ELR (cell line): ENCODE measurements around the gene PDE8A.

Source experiments
- DNase-seq: peaks from one replicate; pipeline ENCODE4 v3.0.0-alpha.2; 2015; ENCODE audit warnings: low read depth

PDE8A gene

DNA sequence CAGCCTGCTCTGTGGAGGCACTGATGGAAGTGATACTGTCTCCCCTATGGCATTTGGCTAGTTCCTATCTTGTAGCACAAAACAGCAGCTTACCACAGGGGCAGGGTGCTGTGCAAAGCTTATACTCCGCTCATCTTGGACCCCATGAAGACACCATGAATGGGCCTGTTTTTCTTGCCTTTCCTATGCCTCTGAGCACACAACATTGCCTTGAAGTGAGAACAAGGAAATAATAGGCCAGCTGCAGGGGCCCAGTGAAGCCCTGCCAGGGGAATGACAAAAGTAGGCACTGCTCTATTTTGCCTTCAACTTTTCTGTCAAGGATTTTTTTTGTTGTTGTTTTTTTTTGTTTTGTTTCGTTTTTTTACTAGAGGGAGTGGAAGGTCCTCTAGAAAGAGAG, 110.3 kb downstream of the PDE8A start:
- DNase-seq = no peak

DNA sequence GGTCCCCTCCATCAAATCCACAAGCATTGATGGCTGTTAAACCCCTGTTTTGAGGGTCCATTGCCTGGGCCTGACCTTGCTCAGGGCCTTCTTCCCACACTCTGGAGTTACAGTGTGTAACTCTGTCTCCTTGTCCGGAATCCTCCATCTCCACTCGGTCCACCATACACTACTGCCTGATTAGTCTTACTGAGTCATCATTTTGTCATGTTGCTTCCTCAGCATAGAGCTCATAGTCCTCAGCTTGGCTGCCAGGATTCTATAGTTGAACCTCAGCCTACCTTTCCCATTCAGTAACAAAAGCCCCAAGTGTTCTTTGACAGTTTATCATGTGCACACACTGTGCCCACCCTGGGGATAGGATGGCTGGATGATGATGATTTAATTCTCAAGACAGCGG, 113.0 kb downstream of the PDE8A start:
- DNase-seq = peak; percentile 75

DNA sequence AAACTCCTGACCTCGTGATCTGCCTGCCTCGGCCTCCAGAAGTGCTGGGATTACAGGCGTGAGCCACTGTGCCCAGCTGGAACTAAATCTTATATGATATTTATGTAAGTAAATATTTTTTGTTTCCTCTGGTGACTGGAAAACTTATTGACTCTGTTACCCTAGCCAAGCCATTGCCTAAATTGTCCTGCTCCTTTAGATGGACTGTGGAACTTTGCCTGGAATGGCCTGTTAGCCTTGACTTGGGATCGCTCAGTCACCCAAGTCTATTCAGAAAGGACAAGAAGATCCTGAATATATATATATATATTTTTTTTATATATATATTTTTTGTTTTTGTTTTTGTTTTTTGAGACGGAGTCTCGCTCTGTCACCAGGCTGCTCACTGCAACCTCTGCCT, 113.9 kb downstream of the PDE8A start:
- no peak for DNase-seq

DNA sequence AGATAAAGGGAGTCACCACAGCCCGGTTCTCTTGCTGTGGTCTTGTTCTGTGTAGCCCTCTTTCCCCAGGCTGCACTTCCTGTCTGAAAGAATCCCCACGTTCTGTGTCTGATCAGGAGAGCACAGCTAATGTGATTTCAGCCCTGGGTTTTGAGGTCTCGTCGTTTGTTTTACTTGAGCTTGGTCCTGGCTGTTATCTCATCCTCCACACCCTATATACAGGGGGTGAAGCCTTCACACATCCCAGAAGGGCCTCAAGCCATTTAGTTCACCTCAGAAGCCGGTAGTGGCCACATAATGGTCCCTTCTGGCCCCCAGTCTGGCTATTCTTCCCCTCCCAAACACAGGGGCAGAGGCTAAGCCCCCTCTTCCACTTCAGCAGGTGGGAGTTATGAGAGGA, 115.6 kb downstream of the PDE8A start:
- no peak for DNase-seq

DNA sequence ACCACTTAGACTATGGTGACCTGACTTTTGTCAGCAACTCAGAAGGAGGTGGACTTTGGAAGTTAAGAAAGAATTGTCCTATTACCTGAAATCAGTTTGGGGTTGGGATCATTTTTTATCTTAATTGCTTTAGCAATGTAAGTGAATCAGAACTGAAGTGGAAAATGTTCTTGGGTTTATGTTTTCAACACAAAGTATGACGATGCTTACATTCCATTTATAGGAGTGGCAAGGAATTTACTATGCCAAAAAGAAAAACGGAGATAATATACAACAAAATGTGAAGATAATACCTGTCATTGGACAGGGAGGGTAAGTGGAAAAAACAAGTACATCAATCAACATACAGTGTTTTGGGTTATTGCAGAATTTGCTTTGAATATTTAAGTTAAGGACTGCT, 116.1 kb downstream of the PDE8A start:
- DNase-seq = no peak

DNA sequence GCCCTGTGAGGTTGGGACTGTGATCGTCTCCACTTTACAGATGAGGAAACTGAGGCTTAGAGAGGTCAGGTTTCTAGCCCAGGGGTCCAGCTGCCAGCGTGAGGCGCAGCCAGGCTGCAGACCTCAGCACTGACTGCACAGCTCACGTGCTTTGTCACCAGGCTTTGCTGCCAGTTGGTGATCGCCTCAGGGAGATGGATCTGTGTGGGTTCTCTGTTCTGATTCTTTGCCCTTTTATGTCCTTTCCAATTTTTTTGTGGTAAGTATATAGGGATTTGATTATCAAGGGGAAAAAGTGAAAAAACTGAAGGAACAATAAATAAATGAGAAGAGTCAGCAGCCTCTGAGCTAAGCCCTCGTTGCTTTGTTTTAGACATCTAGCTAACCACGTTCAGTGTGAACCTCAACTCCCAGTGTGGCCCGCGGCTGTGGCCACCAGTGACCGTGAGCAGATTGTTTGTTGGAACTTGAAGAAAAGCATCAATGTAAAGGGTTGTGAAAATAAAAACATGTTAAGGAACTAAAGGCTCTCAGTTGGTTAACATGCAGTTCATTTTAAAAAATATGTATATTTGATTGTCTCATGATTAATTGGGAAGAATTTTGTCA, 117.6 kb downstream of the PDE8A start:
- no peak for DNase-seq

DNA sequence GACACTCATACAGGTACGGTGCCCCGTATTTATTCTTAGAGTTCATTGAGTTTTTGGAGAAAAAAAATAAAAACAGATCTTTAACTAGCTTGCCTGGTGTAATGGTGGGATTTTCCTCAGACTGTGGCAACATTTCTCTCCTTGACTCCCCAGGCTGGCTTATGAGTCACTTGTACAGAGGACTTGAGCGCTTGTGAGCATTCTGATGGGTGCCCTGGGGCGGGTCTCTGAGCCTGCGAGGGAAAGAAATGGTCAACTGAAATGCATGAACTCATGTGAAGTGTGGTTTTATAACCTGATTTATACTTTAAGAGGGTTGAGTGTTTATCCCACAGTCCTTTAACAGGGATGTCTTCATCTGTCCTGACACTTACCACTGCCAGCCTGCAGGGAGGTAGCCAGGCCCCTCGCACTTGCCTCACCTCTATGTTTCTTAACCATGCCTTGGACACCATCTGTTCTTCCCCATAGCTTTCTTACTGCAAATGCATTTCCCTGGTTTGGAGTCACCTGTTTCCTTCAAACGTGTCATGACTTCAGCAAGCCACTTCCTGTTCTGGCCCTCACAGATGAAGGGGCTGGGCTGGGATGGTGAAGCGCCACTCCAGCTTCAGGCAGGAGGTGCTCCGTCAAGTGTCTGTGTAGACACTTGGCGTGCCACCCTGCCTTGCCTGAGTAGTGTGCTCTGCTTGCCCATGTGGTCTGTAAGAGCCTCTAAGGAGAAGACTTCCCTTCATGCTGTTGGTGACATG, 118.7 kb downstream of the PDE8A start:
- peak; percentile 36 for DNase-seq

DNA sequence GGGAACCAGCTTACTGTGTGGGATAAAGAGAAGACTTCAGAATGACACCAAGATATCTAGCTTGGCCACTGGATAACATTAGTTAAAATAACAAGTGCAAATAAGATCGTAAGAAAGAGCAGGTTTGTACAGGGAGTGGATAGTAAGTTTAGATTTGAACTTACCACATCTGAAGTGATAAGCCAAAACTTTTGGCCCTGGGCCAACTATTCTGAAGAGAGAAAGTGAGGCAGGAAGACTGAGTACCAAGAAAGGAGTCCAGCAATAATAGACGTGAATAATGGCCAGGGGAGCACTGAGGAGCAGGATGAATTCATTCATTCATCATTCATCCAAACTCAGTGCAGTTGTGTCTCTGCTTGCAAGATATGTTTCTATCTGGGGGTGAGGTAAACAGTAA, 122.9 kb downstream of the PDE8A start:
- no peak for DNase-seq

DNA sequence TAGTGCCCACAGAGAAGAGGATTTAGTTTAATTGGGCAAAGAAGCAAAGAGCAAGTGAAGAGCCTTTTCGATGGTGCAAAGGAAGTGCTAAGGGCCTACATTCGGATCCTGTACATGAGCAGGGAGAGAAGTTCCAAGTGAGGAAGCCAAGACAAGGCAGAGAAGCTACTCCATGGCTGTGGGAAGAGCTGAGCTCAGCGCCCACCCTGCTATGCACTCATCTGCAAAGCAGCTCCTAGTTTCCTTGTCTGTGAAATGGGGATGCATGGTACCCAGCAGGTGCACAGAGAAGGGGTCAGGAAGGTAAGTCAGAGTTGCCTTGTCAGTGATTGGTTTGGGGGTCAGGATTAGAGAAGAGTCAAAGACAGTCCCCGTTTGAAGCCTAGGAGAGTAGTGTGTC, 126.5 kb downstream of the PDE8A start:
- no peak for DNase-seq

DNA sequence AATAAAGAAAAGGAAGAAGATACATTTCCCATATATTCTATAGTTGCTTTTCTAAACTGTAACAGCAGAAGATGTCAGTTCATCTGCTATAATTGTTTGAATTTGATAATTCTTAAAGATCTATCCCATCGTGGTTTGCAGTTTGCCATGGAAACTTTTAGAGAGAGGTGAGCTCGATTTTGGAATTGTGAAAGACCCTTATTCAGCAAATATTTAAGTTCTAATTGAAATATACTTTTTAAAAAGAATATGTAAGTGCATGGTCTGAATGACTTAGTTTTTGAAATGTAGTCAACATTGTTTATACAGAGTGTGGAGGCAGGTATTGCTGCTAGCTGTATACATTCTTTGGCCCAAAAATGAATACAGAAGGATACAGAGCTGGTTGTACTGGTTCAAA, 127.7 kb downstream of the PDE8A start:
- no peak for DNase-seq

DNA sequence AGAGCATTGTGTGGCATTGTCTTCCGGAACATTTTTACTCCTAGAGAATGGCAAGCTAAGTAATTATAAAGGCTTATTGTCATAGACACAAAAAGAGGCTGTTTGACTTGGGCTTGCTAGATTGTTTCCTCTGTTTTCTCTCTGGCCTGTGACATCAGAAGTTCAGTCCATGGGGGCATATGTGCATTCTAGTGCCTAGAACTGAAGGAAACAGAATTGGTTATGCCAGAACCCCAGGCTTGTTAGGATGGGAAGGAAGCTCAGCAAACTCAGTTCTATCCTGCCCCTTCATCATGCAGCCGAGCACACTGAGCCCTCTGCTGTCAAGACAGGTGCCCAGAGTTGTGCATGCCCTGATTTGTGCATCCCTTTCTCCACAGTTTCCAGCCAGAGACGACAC, 131.3 kb downstream of the PDE8A start:
- no peak for DNase-seq

DNA sequence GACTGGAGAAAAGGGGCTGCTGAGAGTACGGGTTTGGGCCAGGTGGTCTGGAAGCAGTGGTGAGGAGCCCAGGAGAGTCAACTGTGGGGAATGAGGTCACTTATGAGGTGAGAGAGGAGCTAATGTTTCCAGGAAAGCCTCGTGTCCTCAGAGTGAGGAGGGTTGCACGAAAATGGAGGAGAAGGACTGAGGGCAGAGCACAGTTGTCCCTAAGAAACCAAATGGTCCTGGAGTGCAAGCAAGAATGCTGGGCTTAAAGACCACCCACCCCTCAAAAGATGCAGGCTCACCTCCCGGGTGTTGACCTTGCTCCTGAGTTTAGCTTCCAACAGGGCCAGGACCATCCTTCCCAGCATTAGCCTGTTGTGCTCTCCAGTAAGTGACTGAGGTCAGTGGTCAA, 133.2 kb downstream of the PDE8A start:
- DNase-seq = no peak

DNA sequence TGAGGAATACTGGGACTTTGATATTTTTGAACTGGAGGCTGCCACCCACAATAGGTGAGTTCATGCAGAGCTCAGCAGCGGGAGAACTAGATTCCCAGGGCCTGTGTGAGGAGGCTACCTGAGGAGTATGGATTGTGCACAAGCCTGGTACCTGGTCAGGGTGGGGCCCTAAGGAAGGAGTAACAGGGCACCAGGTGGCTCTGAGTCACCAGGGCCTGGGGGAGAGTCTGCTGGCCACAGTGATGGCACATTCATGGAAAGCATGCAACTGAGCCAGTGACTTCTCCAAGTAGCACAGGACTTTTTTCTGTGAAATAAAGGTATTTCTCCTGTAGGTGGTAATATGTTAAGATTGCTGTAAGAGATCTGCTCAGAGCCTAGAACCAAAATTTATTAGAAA, 134.4 kb downstream of the PDE8A start:
- peak; percentile 4 for DNase-seq

DNA sequence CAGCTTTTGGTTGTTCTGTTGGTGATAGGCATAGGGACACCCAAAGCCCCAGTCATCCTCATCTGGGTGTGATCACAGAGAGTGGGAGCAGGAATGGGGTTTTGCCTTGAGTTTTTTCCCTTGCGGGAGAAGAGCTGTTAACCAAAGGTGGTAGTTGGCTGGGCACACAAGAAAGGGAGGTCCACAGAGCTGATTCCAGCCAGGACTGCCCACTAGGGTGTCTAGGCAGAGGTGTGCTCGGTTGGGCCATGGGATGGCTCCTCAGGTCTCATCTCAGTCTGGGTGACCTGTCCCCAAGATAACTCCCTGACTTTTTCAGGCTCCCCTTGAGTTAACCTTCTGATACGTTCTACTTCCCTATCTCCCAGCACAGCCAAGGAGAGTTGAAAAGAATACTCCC, 134.8 kb downstream of the PDE8A start:
- no peak for DNase-seq

DNA sequence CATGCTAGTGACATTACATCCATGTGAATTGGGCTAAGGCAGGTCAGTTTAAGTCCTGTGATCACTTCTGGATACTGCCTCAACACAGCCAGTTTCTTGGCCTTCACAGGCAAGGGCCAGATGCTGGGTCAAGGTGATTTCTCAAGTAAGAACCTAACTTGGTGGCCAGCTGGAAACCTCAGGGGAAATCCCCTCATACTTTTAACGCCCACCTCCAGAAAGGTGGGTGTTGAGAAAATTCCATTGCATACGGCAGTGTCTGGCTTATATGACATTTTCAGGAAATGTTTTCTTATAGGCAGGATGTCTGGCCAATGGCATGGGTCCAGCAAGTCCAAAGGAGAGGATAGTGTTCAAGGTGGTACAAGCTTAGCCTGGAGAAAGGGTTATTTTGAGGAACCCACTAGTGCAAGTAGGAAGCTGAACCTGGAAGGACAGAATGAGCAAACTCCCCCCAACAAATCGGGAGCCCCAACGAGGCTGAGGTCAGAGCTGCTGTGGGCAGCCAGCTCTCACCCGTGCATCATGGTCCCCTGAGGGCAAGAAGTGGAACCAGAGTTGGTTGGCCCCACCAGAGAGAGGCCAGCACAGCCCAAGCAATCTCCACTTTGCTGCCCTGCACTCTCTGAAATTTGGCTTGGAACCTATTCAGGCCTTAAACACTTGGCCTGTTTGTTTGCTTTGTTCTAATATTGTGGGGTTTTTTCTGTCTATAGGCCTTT, 135.4 kb downstream of the PDE8A start:
- no peak for DNase-seq

DNA sequence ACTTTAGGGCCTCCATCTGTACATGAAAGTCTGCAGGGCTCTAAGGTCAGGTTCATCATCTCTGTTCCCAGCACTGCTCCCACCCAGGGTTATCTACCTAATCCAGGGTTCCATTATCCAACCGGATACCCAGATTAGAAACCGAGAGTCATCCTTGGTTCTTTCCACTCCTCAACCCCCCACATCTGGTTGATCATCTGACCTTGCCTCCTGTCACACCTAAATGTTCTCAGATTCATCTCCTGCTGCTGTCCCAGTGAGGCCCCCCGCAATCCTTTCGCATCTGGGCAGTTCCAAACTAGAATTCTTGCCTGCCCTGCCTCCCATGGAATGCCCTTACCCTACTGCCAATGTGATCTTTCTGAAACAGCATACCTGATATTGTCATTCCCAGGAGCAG, 136.5 kb downstream of the PDE8A start:
- no peak for DNase-seq

DNA sequence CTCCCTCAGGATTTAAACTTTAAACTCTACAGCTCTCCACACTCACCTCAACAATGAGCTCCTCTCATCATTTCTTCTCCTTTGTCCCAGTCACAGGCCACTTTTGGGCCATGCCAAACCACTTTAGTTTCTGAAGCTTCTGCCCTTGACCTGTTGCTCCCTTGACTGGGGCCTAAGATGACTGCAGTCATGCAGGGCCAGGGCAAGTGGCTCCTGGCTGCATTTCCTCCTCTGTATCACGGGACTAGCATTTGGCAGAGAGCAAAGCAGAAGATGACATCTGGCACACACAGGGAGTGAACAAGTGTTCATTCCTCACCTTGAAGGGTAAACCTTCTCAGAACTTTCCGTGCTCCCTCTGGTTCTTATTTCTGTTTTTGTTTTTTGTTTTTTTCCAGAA, 136.9 kb downstream of the PDE8A start:
- DNase-seq = no peak

DNA sequence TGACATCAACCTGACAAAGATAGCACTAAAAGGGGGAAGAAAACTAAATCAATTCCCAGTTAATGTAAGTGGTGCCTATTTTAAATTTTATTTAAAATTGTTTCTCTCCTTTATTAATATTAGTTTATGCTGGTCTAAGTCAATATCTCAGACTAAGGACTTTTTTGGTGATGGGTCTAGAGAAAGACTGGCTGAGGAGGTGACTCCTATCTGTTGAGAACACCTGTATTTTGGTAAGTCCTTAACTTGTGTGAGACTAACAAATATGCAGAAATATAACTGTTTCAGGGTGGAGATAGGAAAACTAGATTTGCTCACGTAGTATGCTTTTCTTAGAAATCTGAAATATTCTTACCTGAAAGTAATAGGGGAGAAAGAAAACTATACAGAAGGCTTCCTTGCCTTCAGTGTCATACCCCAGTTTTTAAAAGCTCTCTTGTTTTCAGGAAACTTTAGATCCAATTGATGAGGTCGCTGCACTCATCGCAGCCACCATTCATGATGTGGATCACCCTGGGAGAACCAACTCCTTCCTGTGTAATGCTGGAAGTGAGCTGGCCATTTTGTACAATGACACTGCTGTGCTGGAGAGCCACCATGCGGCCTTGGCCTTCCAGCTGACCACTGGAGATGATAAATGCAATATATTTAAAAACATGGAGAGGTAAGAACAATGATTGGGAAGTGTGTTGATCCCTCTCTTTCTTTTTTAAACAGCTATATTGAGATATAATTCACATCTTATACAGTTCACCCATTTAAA, 138.9 kb downstream of the PDE8A start:
- DNase-seq = no peak

DNA sequence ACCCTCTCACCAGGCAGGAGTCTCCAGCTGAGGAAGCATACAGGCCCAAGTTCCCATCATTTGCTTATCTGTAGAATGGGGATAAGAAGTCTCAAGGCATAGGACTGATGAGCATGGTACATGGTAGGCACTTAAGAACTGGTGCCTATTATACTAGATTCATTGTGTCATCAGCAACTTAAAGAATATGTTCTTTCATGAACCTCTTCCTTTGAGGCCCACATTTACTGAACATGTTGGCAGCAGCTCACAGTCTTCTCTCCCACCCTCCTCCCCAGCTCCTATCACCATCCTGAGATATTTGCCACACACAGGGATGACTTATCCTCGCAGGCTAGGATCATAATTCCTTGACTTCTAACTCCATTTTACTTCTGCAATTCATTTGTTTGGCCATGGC, 142.5 kb downstream of the PDE8A start:
- DNase-seq = no peak

DNA sequence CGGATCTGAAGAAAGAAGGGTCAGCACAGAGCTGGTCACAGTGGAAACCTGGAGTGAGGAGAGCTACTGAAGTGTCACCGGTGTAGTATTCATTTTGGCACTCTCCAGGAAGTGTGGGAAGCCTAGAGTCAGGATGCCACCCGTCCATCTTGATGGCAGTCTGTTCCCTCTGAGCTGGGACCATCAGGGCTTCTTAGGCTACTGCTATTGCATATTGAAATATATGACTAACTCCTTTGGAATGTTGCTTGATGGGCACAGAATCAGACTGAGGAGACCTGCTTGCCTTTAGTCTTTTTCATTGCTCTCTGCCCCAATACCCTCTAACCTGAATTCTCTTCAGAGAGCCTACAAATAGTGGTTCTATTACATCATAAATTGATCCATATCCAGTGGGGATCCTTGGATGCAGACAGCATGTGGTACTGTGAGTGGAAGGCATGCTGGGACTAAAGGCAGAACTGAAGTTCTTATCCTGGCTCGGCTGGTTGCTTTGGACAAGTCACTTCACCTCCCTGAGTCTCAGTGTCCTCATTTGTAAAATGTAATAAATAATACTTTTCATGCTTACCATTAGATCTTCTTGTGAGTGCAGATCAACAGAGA, 143.5 kb downstream of the PDE8A start:
- peak; percentile 71 for DNase-seq

DNA sequence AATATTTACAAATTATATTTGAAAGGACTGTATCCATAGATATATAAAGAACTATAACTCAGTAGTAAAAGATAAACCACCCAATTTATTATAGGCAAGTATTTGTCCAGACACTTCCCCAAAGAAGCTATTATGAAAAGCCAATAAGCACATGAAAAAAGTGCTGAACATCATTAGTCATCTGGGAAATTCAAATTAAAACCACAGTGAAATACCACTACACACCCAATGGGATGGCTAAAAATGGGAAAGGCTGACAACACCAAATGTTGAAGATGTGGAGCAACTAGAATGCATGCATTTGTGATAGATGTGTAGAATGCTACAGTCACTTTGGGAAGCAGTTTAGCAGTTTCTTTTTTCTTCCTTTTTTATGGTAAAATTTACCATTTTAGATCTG, 147.0 kb downstream of the PDE8A start:
- DNase-seq = peak; percentile 11

DNA sequence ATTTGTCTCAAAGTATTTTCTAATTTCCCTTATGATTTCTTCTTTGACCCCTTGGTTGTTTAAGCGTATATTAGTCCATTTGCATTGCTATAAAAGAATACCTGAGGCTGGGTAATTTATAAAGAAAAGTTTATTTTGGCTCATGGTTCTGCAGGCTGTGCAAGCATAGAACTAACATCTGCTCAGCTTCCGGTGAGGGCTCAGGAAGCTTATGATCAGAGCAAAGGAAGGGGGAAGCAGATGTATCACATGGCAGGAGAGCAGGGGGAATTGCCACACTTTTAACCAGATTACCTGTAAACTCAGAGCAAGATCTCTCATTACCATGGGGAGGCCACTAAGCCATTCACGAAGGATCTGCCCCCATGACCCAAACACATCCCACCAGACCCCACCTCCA, 148.2 kb downstream of the PDE8A start:
- no peak for DNase-seq
